Measurements from ENCODE around the gene NR2F1-AS1. TPM values are rescaled to one million over a fixed set of nuclear protein-coding genes. Genes with fewer than 3 reads are reported as not detected.

The NR2F1-AS1 gene
- total RNA-seq, 2 donors from 2014 or later = 0.69 to 2.4 TPM

- no peaks in the 10 kb centered on the region for H3K9me3 ChIP-seq
- intact Hi-C loops (cut with DNase I) = no loop called here
- no peak overlapping the region for H3K27ac ChIP-seq
- H3K4me1 ChIP-seq = no peaks in the 10 kb centered on the region
- no peak overlapping the region for H3K9ac ChIP-seq (ENCODE audit: low read depth in 2 of 2, low read length in 2 of 2)
- no peaks in the 10 kb centered on the region for H3K27me3 ChIP-seq
- H3K36me3 ChIP-seq = no peaks in the 10 kb centered on the region
- TF ChIP-seq, protein P1, sequence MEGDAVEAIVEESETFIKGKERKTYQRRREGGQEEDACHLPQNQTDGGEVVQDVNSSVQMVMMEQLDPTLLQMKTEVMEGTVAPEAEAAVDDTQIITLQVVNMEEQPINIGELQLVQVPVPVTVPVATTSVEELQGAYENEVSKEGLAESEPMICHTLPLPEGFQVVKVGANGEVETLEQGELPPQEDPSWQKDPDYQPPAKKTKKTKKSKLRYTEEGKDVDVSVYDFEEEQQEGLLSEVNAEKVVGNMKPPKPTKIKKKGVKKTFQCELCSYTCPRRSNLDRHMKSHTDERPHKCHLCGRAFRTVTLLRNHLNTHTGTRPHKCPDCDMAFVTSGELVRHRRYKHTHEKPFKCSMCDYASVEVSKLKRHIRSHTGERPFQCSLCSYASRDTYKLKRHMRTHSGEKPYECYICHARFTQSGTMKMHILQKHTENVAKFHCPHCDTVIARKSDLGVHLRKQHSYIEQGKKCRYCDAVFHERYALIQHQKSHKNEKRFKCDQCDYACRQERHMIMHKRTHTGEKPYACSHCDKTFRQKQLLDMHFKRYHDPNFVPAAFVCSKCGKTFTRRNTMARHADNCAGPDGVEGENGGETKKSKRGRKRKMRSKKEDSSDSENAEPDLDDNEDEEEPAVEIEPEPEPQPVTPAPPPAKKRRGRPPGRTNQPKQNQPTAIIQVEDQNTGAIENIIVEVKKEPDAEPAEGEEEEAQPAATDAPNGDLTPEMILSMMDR (IDR thresholded peaks at IDR 0.05) = no peak
- H3K4me3 ChIP-seq = no peak overlapping the region
- DNase-seq = no peak
These were observed 101.0 kb downstream of the NR2F1-AS1 start for GRCh38 chr5:93479982-93480509.

DNA sequence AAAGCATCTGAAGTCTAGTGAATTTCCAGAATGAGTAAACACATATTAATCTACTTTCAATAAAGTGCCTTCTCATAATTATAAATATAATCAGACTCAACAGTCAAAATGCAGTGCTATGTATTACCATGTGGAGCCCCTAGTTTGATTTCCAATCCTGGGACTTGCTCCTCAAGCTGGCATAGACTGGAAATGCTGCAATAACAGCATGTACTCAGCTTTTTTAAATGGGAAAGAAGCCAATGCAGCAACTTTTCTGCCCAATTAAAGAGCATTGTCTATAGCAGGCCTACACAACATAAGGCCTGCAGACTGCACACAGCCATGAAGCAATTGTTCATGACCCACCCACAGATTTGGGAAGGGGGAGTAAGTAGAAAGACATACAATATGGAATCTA lies 103.2 kb downstream of the NR2F1-AS1 start:
- Histone ChIP-seq H3K9ac (ENCODE audit: low read depth in 2 of 2, low read length in 2 of 2) (no peak overlapping the region), H3K9me3 (no peaks in the 10 kb centered on the region), H3K4me3 (no peak overlapping the region), H3K27me3 (no peaks in the 10 kb centered on the region), H3K36me3 (no peaks in the 10 kb centered on the region), H3K27ac (no peak overlapping the region), H3K4me1 (no peaks in the 10 kb centered on the region)
- intact Hi-C loops (cut with DNase I) = no loop called here
- DNase-seq = no peak
- TF ChIP-seq, protein P1 (IDR thresholded peaks at IDR 0.05) = no peak

- Histone ChIP-seq H3K36me3 (no peaks in the 10 kb centered on the region), H3K27me3 (no peaks in the 10 kb centered on the region), H3K27ac (no peak overlapping the region), H3K4me3 (no peak overlapping the region), H3K9me3 (no peaks in the 10 kb centered on the region), H3K9ac (ENCODE audit: low read depth in 2 of 2, low read length in 2 of 2) (no peak overlapping the region), H3K4me1 (no peaks in the 10 kb centered on the region)
- DNase-seq = no peak
- intact Hi-C loops (cut with DNase I) = no loop called here
- TF ChIP-seq, protein P1 (IDR thresholded peaks at IDR 0.05) = no peak
These were observed 104.7 kb downstream of the NR2F1-AS1 start for GRCh38 chr5:93476251-93476742.

GRCh38 chr5:93462916-93463315 lies 118.1 kb downstream of the NR2F1-AS1 start:
- no peaks in the 10 kb centered on the region for H3K9me3 ChIP-seq
- no peak for DNase-seq
- intact Hi-C loops (cut with DNase I) = no loop called here

GRCh38 chr5:93461756-93462155 lies 119.3 kb downstream of the NR2F1-AS1 start:
- H3K4me1 ChIP-seq = no peaks in the 10 kb centered on the region
- TF ChIP-seq, protein P1 (IDR thresholded peaks at IDR 0.05) = no peak
- H3K27me3 ChIP-seq = no peaks in the 10 kb centered on the region
- no peak overlapping the region for H3K27ac ChIP-seq
- no peak overlapping the region for H3K9ac ChIP-seq (ENCODE audit: low read depth in 2 of 2, low read length in 2 of 2)
- H3K36me3 ChIP-seq = no peaks in the 10 kb centered on the region
- DNase-seq = no peak
- H3K4me3 ChIP-seq = no peak overlapping the region
- intact Hi-C loops (cut with DNase I) = no loop called here
- no peaks in the 10 kb centered on the region for H3K9me3 ChIP-seq

More at GRCh38 chr5:93462916-93463315, 118.1 kb downstream of the NR2F1-AS1 start:
- TF ChIP-seq, protein P1 (IDR thresholded peaks at IDR 0.05) = no peak
- no peak overlapping the region for H3K4me3 ChIP-seq
- H3K9ac ChIP-seq (ENCODE audit: low read depth in 2 of 2, low read length in 2 of 2) = no peak overlapping the region
- no peaks in the 10 kb centered on the region for H3K36me3 ChIP-seq
- no peak overlapping the region for H3K27ac ChIP-seq
- no peaks in the 10 kb centered on the region for H3K27me3 ChIP-seq
- no peaks in the 10 kb centered on the region for H3K4me1 ChIP-seq

Measured in colonic mucosa (tissue), 4 donors.